IPS DF 6.9 (cell line): ENCODE data around the gene STARD8.

Experiments
- DNase-seq: peaks from one replicate; pipeline ENCODE4 v3.0.0-alpha.2; 2013; ENCODE audit warnings: low read depth, low spot score
- H3K27ac ChIP-seq: one replicate; pipeline ENCODE4 v1.5.1; 2013; ENCODE audit warnings: low read length, control low read depth
- H3K27me3 ChIP-seq: 2 replicates; pipeline ENCODE4 v1.6.1; 2013; ENCODE audit warnings: mild to moderate bottlenecking, low read length; ENCODE audit not compliant: control insufficient read depth, insufficient read depth
- H3K36me3 ChIP-seq: 2 replicates; pipeline ENCODE4 v1.6.1; 2013; ENCODE audit warnings: low read length; ENCODE audit not compliant: control insufficient read depth, insufficient read depth
- H3K4me1 ChIP-seq: 2 replicates; pipeline ENCODE4 v1.6.1; 2013; ENCODE audit warnings: low read length; ENCODE audit not compliant: control insufficient read depth, insufficient read depth
- H3K4me3 ChIP-seq: 2 replicates; pipeline ENCODE4 v1.5.1; 2013; ENCODE audit warnings: mild to moderate bottlenecking, low read length
- H3K9me3 ChIP-seq: 2 replicates; pipeline ENCODE4 v1.6.1; 2013; ENCODE audit warnings: low read length, inconsistent platforms; ENCODE audit not compliant: control insufficient read depth, insufficient read depth
- WGBS: extraction: QIAGEN DNeasy Blood & Tissue Kit; methylation state at CpG from one replicate; pipeline ENCODE4 v1.1.7; 2013; ENCODE audit warnings: mixed read lengths, missing lambda C conversion rate; ENCODE audit not compliant: insufficient read length, insufficient coverage; 5-methylcytosine and 5-hydroxymethylcytosine counted together

The STARD8 gene

GRCh38 chrX:68697465-68698125 is 50.1 kb downstream of the STARD8 start:
- WGBS = no CpG with 5 or more reads among the region's 6 CpGs
- H3K4me3 ChIP-seq = no peak overlapping the region
- DNase-seq = no peak
- H3K27me3 ChIP-seq = no peaks in the 10 kb centered on the region
- peaks cover 1% of the 10 kb centered on the region; the same call in 1 of the 2 replicates for H3K4me1 ChIP-seq
- H3K27ac ChIP-seq = no peak overlapping the region
- H3K36me3 ChIP-seq = no peaks in the 10 kb centered on the region
- H3K9me3 ChIP-seq = no peaks in the 10 kb centered on the region

- no CpG with 5 or more reads among the region's 2 CpGs for WGBS
- H3K27ac ChIP-seq = no peak overlapping the region
- no peak for DNase-seq
- H3K4me3 ChIP-seq = no peak overlapping the region
- H3K9me3 ChIP-seq = no peaks in the 10 kb centered on the region
- H3K27me3 ChIP-seq = no peaks in the 10 kb centered on the region
- H3K36me3 ChIP-seq = no peaks in the 10 kb centered on the region
- peaks cover 1% of the 10 kb centered on the region; the same call in 1 of the 2 replicates for H3K4me1 ChIP-seq
Measured at GRCh38 chrX:68698942-68699341, 51.5 kb downstream of the STARD8 start.

GRCh38 chrX:68699960-68700746 is 52.7 kb downstream of the STARD8 start:
- no CpG with 5 or more reads among the region's 7 CpGs for WGBS
- Histone ChIP-seq H3K9me3 (no peaks in the 10 kb centered on the region), H3K36me3 (no peaks in the 10 kb centered on the region), H3K4me3 (no peak overlapping the region), H3K27me3 (no peaks in the 10 kb centered on the region), H3K27ac (no peak overlapping the region), H3K4me1 (peaks cover 1% of the 10 kb centered on the region; the same call in 1 of the 2 replicates)
- no peak for DNase-seq

- no CpG with 5 or more reads among the region's 5 CpGs for WGBS
- H3K9me3 ChIP-seq = no peaks in the 10 kb centered on the region
- H3K4me3 ChIP-seq = no peak overlapping the region
- H3K27ac ChIP-seq = no peak overlapping the region
- H3K36me3 ChIP-seq = no peaks in the 10 kb centered on the region
- H3K27me3 ChIP-seq = no peaks in the 10 kb centered on the region
- no peak for DNase-seq
- H3K4me1 ChIP-seq = no peaks in the 10 kb centered on the region; the same call in 1 of the 2 replicates
Measured at GRCh38 chrX:68703369-68703768, 55.9 kb downstream of the STARD8 start.

- Histone ChIP-seq H3K27me3 (no peaks in the 10 kb centered on the region), H3K4me3 (no peak overlapping the region), H3K27ac (no peak overlapping the region), H3K4me1 (peaks cover 1% of the 10 kb centered on the region), H3K36me3 (no peaks in the 10 kb centered on the region), H3K9me3 (no peaks in the 10 kb centered on the region)
- WGBS = no CpG with 5 or more reads among the region's 3 CpGs
- DNase-seq = no peak
Measured at GRCh38 chrX:68703846-68704245, 56.4 kb downstream of the STARD8 start.

- Histone ChIP-seq H3K36me3 (no peaks in the 10 kb centered on the region), H3K27me3 (no peaks in the 10 kb centered on the region), H3K4me3 (no peak overlapping the region), H3K9me3 (no peaks in the 10 kb centered on the region), H3K27ac (no peak overlapping the region), H3K4me1 (peaks cover 3% of the 10 kb centered on the region)
- WGBS = no CpG with 5 or more reads among the region's 5 CpGs
- DNase-seq = no peak
Measured at GRCh38 chrX:68705986-68706385, 58.5 kb downstream of the STARD8 start.

- no peaks in the 10 kb centered on the region for H3K27me3 ChIP-seq
- H3K4me1 ChIP-seq = peaks cover 3% of the 10 kb centered on the region; the same call in 1 of the 2 replicates
- H3K36me3 ChIP-seq = no peaks in the 10 kb centered on the region
- WGBS = no CpG with 5 or more reads among the region's 6 CpGs
- H3K27ac ChIP-seq = no peak overlapping the region
- H3K4me3 ChIP-seq = no peak overlapping the region
- H3K9me3 ChIP-seq = no peaks in the 10 kb centered on the region
- no peak for DNase-seq
Measured at GRCh38 chrX:68708503-68709290, 61.2 kb downstream of the STARD8 start.

- no CpG with 5 or more reads among the region's 4 CpGs for WGBS
Measured at GRCh38 chrX:68710870-68711576, 63.6 kb downstream of the STARD8 start.

GRCh38 chrX:68711845-68712244 is 64.4 kb downstream of the STARD8 start:
- no peaks in the 10 kb centered on the region for H3K27me3 ChIP-seq

More at GRCh38 chrX:68710870-68711576, 63.6 kb downstream of the STARD8 start:
- H3K27ac ChIP-seq = no peak overlapping the region
- no peak for DNase-seq
- no peaks in the 10 kb centered on the region for H3K27me3 ChIP-seq
- peaks cover 3% of the 10 kb centered on the region; the same call in 1 of the 2 replicates for H3K4me1 ChIP-seq
- H3K9me3 ChIP-seq = no peaks in the 10 kb centered on the region
- no peak overlapping the region for H3K4me3 ChIP-seq
- H3K36me3 ChIP-seq = no peaks in the 10 kb centered on the region

GRCh38 chrX:68714856-68715255 is 67.4 kb downstream of the STARD8 start:
- H3K9me3 ChIP-seq = no peaks in the 10 kb centered on the region
- 0 out of 2 replicates have a peak, but pooled peaks cover 2% of the 10 kb centered on the region for H3K4me1 ChIP-seq
- H3K4me3 ChIP-seq = no peak overlapping the region
- WGBS = no CpG with 5 or more reads among the region's 3 CpGs
- H3K36me3 ChIP-seq = 0 out of 2 replicates have a peak, but pooled peaks cover 2% of the 10 kb centered on the region
- no peak overlapping the region for H3K27ac ChIP-seq
- no peaks in the 10 kb centered on the region for H3K27me3 ChIP-seq
- DNase-seq = no peak

More at GRCh38 chrX:68711845-68712244, 64.4 kb downstream of the STARD8 start:
- H3K4me3 ChIP-seq = no peak overlapping the region
- no peak for DNase-seq
- H3K9me3 ChIP-seq = no peaks in the 10 kb centered on the region
- no CpG with 5 or more reads among the region's 5 CpGs for WGBS
- no peaks in the 10 kb centered on the region for H3K36me3 ChIP-seq
- no peak overlapping the region for H3K27ac ChIP-seq
- H3K4me1 ChIP-seq = peaks cover 3% of the 10 kb centered on the region; the same call in 1 of the 2 replicates
